Prostate gland (tissue), 2 donors: Measurements from ENCODE around the gene RPS6KA6. TPM values are rescaled to one million over a fixed set of nuclear protein-coding genes. Genes with fewer than 3 reads are reported as not detected.

ENCODE experiments used
- DNase-seq: peaks from one replicate; pipeline ENCODE4 v3.0.0-alpha.2; 2019; ENCODE audit warnings: low spot score
- H3K27ac ChIP-seq, 2 donors: fragments of 200-600 bp; sonication (generic); 2 replicates each; pipeline ENCODE4 v1.5.1; 2017 to 2019
- H3K27me3 ChIP-seq: fragments of 200-600 bp; sonication (generic); replicated peaks from 2 replicates; pipeline ENCODE4 v1.5.1; 2019; ENCODE audit not compliant: insufficient read depth
- H3K36me3 ChIP-seq, 2 donors: fragments of 200-600 bp; sonication (generic); 1 replicate in 1 of 2; 2 replicates in 1 of 2; pipeline versions ENCODE4 v1.5.1 to v1.8.1; 2017 to 2019
- H3K4me1 ChIP-seq: fragments of 200-600 bp; sonication (generic); replicated peaks from 2 replicates; pipeline ENCODE4 v1.5.1; 2019
- H3K4me3 ChIP-seq, 2 donors: fragments of 200-600 bp; sonication (generic); 2 replicates each; pipeline ENCODE4 v1.5.1; 2017 to 2019
- H3K9me3 ChIP-seq: fragments of 200-600 bp; sonication (generic); 2 replicates; pipeline ENCODE4 v1.5.1; 2017
- POLR2A ChIP-seq: fragments of 450-650 bp; IDR thresholded peaks from one replicate; pipeline ENCODE4 v1.6.1; 2016; ENCODE audit warnings: antibody characterized with exemption, mild to moderate bottlenecking
- POLR2AphosphoS5 ChIP-seq: sonication (generic); formaldehyde crosslinking; IDR thresholded peaks from one replicate; pipeline ENCODE4 v1.6.1; 2017; ENCODE audit warnings: antibody characterized with exemption
- WGBS: methylation state at CpG from one replicate; pipeline ENCODE4 v1.1.5; 2018; 5-methylcytosine and 5-hydroxymethylcytosine counted together
- intact Hi-C: fragments of 100-400 bp; cut with DNase I; formaldehyde crosslinking; loops from one replicate; pipeline ENCODE4 v1.14.2; 2022
- total RNA-seq, 2 donors: library from RNA; depleted of rRNA; stranded (reverse); fragments of >200 nt; gene quantifications; one replicate each; pipeline ENCODE4 v1.1.0, GENCODE V29; 2016
- TF ChIP-seq, protein P1 (sequence below), 4 experiments: fragments of 200-600 bp in 2 of 4; fragments of 450-650 bp in 2 of 4; sonication (generic) in 2 of 4; IDR thresholded peaks; 1 replicate in 3 of 4; 2 replicates in 1 of 4; pipeline ENCODE4 v1.5.1; 2016 to 2019; ENCODE audit warnings: antibody characterized with exemption in 4 of 4, mild to moderate bottlenecking in 2 of 4, moderate library complexity in 2 of 4

The RPS6KA6 gene
- total RNA-seq, 2 donors from 2014 or later = 5.3 to 8.7 TPM

DNA sequence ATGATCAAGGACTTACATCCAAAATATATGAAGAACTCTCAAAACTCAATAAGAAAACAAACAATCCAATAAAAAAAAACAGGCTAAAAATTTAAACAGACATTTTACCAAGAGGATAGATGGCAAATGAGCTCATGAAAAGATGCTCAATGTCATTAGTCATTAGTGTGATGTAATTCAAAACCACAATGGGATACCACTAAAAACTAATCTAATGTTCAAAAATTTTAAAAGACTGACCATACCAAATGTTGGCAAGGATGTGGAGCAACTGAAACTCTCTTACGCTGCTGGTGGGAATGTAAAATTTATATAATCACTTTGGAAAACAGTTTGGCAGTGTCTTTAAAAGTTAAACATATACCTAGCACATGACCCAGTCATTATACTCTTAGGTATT, 43.7 kb downstream of the RPS6KA6 start:
- Histone ChIP-seq H3K9me3 (no peaks in the 10 kb centered on the region), H3K27ac (no peak overlapping the region), H3K4me1 (no peaks in the 10 kb centered on the region), H3K27me3 (no peaks in the 10 kb centered on the region), H3K4me3 (no peak overlapping the region), H3K36me3 (no peaks in the 10 kb centered on the region)
- no peak for TF ChIP-seq POLR2AphosphoS5
- TF ChIP-seq, protein P1, sequence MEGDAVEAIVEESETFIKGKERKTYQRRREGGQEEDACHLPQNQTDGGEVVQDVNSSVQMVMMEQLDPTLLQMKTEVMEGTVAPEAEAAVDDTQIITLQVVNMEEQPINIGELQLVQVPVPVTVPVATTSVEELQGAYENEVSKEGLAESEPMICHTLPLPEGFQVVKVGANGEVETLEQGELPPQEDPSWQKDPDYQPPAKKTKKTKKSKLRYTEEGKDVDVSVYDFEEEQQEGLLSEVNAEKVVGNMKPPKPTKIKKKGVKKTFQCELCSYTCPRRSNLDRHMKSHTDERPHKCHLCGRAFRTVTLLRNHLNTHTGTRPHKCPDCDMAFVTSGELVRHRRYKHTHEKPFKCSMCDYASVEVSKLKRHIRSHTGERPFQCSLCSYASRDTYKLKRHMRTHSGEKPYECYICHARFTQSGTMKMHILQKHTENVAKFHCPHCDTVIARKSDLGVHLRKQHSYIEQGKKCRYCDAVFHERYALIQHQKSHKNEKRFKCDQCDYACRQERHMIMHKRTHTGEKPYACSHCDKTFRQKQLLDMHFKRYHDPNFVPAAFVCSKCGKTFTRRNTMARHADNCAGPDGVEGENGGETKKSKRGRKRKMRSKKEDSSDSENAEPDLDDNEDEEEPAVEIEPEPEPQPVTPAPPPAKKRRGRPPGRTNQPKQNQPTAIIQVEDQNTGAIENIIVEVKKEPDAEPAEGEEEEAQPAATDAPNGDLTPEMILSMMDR (IDR thresholded peaks at IDR 0.05) = no peak
- no peak for TF ChIP-seq POLR2A
- 82% methylated on average over 1 of the region's 1 CpG for WGBS
- intact Hi-C loops = no loop called here
- DNase-seq = no peak

DNA sequence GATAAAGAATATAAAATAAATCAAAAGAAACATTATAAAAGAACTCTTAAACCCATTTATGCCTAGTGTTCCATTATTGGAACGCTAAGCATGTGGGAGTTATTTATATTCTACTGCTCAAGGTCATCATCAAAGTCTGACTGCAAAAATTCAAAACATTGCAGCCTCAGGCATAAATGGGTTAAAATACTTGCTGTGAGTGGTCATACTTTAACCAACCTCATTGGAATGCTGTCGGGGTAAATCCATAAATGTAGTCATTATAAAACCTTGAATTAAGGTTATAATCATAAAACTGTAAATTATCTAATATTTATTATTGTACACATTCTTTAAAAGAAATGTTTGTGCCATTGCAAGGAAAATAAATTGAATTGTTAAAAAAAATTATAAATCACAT, 55.0 kb downstream of the RPS6KA6 start:
- DNase-seq = no peak
- TF ChIP-seq, protein P1 (IDR thresholded peaks at IDR 0.05) = no peak
- no peak for TF ChIP-seq POLR2A
- TF ChIP-seq POLR2AphosphoS5 = no peak
- no peak overlapping the region for H3K4me3 ChIP-seq
- no peak overlapping the region for H3K27ac ChIP-seq
- no peaks in the 10 kb centered on the region for H3K36me3 ChIP-seq
- no peaks in the 10 kb centered on the region for H3K27me3 ChIP-seq
- 77% methylated on average over 2 of the region's 2 CpGs for WGBS
- intact Hi-C loops = no loop called here
- H3K4me1 ChIP-seq = no peaks in the 10 kb centered on the region
- no peaks in the 10 kb centered on the region for H3K9me3 ChIP-seq

DNA sequence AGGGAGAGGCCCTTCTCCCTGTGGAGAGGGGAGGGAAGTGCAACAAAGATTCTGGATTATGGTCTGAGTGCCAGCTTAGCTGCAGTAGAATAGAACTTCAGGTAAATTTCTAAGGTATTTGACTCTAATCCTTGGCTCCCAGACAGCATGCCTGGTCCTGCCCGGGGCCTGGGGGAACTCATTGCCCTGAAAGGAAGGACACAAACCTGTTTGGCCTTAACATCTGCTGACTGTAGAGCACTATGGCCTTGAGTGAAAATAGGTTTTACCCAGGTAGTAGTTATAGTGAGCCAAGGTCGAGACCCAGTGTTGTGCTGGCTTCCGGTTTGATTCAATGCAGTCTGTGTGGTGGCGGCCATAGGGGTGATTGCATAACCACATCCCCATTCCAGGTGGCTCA, 64.4 kb downstream of the RPS6KA6 start:
- WGBS = 82% methylated on average over 4 of the region's 4 CpGs
- no peak overlapping the region for H3K4me3 ChIP-seq

DNA sequence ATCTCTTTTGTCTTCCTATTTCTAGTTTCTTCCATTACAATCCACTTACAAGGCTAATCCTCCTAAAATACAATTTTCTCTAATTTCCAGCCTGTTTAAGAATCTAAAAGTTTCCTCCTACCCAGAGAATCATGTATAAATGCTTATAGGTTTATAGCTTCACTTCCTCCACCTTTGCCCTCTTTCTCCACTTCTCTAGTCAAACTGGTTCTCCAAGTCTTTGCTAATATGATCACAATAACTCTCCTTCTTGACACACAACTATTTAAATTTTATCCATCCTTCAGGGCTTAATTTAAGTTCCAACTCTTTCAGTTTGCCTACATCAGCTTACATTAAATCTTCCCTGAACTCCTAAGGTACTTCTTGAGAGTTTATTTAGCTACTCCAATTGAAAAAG, 69.2 kb downstream of the RPS6KA6 start:
- intact Hi-C loops = no loop called here
- Histone ChIP-seq H3K27ac (no peak overlapping the region), H3K4me3 (no peak overlapping the region), H3K36me3 (no peaks in the 10 kb centered on the region), H3K4me1 (no peaks in the 10 kb centered on the region), H3K9me3 (no peaks in the 10 kb centered on the region), H3K27me3 (no peaks in the 10 kb centered on the region)
- no peak for DNase-seq
- TF ChIP-seq, protein P1 (IDR thresholded peaks at IDR 0.05) = no peak

More for the DNA sequence above, 64.4 kb downstream of the RPS6KA6 start:
- DNase-seq = no peak
- H3K9me3 ChIP-seq = no peaks in the 10 kb centered on the region
- intact Hi-C loops = no loop called here
- no peak for TF ChIP-seq POLR2AphosphoS5
- TF ChIP-seq POLR2A = no peak
- TF ChIP-seq, protein P1 (IDR thresholded peaks at IDR 0.05) = no peak
- H3K36me3 ChIP-seq = no peaks in the 10 kb centered on the region
- no peak overlapping the region for H3K27ac ChIP-seq
- no peaks in the 10 kb centered on the region for H3K27me3 ChIP-seq
- H3K4me1 ChIP-seq = no peaks in the 10 kb centered on the region

DNA sequence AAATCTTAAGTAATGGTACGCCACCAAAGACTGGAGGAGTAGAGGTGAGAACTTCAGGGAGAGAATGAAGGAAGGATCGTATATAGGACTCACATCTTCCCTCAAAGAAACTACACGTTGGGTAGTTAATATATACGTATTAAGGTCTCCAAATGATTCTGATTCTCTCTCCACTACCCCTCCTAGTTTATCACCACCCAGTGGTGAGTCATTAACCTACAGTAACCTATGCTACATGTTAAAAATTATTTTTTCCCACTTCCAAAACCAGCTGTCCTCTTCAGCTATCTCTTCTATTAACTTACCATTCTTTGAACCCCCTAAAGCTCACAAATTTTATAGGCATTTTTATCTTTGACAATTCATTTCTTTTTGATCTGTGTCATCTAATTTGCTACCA, 69.7 kb downstream of the RPS6KA6 start:
- 93% methylated on average over 4 of the region's 4 CpGs for whole genome bisulfite sequencing
- no peak for DNase-seq
- no peak overlapping the region for H3K4me3 ChIP-seq
- no peaks in the 10 kb centered on the region for H3K4me1 ChIP-seq
- H3K36me3 ChIP-seq = no peaks in the 10 kb centered on the region
- no peak overlapping the region for H3K27ac ChIP-seq
- intact Hi-C loops = no loop called here
- no peaks in the 10 kb centered on the region for H3K9me3 ChIP-seq
- no peaks in the 10 kb centered on the region for H3K27me3 ChIP-seq
- no peak for TF ChIP-seq POLR2AphosphoS5
- TF ChIP-seq, protein P1 (IDR thresholded peaks at IDR 0.05) = no peak
- no peak for TF ChIP-seq POLR2A
